ENCODE measurements around the gene SOD2.
"Not testable (repeated sequence)": the region's sequence is repeated elsewhere in the genome, so short reads cannot be mapped to it uniquely, and the experiment has no call there.

Gene SOD2

GRCh38 chr6:159693128-159693893 lies at the start of gene SOD2:
Gene SOD2 (minus strand): TSS chr6:159693241. CDS start chr6:159693167, 74 bp downstream.
- peak; percentile 56 to 76 (median 65) for DNase-seq (ENCODE audit: low read depth in 4 of 4, low spot score in 1 of 4)

DNA sequence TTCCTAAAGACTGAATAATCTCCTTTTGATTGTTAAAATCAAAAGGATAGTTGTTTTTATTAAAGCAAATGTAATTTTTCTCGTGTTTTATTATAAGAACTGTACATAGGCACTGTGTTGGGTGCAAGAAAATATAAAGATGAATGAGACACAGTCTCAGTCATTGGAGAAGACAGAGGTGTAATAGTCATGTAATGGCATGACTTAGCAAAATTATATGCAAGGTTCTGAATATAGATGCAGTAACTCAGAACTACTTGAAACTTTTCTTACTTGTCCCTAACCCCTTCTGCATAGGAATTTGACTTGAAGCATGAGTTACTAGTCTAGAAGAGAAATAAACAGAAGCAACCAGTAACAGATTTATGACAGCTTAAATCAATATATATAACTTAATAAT lies 49.1 kb upstream of the SOD2 start:
- DNase-seq (ENCODE audit: low read depth in 4 of 4, low spot score in 1 of 4): no peak

GRCh38 chr6:159739341-159739740 lies 46.3 kb upstream of the SOD2 start:
- DNase-seq (ENCODE audit: low read depth in 4 of 4, low spot score in 1 of 4): no peak

DNA sequence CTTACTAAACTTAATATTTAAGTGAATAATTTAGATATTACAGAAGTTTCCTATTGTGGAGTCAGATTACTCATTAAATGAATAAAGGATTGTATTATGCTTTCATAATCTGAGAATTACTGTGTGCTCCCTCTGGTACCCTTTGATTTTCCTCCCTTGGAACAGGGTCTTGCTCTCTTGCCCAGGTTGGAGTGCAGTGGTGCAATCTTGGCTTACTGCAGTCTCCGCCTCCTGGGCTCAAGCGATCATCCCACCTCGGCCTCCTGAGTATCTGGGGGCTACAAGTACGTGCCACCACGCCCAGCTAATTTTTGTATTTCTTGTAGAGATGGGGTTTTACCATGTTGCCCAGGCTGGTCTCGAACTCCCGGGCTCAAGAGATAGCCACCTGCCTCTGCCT lies 43.9 kb upstream of the SOD2 start:
- DNase-seq (ENCODE audit: low read depth in 4 of 4, low spot score in 1 of 4): no peak

DNA sequence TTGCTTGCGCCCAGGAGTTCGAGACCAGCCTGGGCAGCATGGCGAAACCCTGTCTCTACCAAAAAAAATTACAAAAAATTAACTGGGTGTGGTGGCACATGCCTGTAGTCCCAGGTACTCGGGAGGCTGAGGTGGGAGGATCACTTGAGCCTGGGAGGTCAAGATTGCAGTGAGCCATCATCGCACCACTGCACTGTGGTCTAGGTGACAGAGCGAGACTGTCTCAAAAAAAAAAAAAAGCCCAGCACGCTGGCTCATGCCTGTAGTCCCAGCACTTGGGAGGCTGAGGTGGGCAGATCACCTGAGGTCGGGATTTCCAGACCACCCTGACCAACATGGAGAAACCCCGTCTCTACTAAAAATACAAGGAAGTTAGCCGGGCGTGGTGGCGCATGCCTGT lies 40.4 kb upstream of the SOD2 start:
- not testable (repeated sequence) for DNase-seq (ENCODE audit: low read depth in 4 of 4, low spot score in 1 of 4)

DNA sequence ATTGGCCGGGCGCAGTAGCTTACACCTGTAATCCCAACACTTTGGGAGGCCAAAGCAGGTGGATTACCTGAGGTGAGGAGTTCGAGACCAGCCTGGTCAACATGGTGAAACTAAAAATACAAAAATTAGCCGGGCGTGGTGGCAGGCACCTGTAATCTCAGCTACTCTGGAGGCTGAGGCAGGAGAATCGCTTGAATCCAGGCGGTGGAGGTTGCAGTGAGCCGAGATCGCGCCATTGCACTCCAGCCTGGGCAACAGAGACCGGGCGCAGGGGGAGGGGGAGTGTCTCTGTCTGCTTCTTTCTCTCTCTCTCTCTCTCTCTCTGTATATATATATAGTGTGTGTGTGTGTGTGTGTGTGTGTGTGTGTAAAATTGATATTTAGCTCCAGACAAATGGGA lies 39.5 kb upstream of the SOD2 start:
- not testable (repeated sequence) for DNase-seq (ENCODE audit: low read depth in 4 of 4, low spot score in 1 of 4)

- DNase-seq (ENCODE audit: low read depth in 4 of 4, low spot score in 1 of 4): no peak
Measured at GRCh38 chr6:159730332-159730676, 37.3 kb upstream of the SOD2 start.

DNA sequence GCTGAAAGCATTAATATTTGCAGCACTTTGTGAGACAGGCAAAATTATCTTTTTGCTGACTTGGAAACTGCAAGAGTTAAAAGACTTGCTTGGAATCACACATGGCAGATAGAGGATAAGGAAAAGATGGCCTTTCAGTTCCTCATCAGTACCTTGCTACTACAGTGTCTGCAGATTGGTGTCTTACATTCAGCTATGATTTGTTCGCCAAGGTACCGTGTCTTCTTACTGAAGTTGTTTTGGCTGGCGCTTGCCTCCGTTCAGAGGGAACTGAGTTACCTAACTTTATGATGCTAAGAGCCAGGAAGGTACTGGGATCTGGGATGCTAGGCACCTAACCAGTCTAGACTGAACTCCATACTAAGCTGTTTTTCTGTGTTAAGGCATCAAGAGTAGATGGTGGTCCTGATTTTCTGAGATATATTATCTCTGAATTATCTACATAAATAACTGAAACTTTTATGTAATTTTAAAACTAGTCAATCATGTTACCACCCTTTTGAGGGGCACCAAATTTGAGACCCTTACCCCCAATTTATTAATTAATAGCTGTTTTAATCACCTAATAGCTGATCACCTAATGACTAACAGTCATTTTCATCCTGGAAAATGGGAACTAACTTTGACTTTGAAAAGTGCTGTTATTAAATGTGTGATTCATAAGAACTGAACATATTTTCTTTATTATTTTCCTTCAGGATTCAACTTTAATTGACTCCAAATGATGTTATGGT lies 36.7 kb upstream of the SOD2 start:
- no peak for DNase-seq (ENCODE audit: low read depth in 4 of 4, low spot score in 1 of 4)

GRCh38 chr6:159728531-159728964 lies 35.5 kb upstream of the SOD2 start:
- DNase-seq (ENCODE audit: low read depth in 4 of 4, low spot score in 1 of 4): no peak

DNA sequence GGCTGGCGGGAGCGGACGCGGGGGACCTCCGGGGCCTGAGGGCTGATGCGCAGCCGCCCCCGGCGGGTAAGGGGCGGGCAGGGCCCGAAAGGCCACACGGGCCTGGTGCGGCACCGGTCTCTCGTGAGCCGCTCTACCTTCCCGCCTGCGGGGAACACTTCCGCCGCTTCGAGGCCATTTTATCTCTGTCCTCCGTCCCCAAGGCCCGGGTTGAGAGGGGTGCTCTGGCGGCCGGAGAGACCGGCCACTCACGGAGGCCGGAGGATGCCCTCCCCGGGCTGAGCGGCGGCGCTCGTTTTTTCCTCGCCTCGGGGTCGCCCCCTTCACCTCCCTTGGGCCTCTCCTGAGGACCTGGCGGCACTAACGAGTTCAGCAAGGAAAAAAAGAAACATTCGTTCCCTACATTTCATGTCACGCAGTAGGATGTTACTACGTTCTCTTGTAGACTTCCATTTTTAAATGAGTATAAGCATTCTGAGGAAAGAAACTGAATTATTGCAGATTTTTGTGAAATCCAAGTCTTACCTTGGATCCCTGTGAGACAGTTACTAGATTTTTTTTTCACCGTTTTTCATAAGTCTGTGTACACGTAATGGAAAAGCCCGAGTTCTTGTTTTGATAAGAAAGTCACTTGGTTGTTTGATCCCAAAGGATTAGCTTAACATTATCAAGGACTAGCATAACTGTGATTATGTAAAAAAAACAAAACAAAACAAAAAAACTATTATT lies 34.8 kb upstream of the SOD2 start:
- peak in 2 of 4 experiments; percentile 23 to 33 for DNase-seq (ENCODE audit: low read depth in 4 of 4, low spot score in 1 of 4)

DNA sequence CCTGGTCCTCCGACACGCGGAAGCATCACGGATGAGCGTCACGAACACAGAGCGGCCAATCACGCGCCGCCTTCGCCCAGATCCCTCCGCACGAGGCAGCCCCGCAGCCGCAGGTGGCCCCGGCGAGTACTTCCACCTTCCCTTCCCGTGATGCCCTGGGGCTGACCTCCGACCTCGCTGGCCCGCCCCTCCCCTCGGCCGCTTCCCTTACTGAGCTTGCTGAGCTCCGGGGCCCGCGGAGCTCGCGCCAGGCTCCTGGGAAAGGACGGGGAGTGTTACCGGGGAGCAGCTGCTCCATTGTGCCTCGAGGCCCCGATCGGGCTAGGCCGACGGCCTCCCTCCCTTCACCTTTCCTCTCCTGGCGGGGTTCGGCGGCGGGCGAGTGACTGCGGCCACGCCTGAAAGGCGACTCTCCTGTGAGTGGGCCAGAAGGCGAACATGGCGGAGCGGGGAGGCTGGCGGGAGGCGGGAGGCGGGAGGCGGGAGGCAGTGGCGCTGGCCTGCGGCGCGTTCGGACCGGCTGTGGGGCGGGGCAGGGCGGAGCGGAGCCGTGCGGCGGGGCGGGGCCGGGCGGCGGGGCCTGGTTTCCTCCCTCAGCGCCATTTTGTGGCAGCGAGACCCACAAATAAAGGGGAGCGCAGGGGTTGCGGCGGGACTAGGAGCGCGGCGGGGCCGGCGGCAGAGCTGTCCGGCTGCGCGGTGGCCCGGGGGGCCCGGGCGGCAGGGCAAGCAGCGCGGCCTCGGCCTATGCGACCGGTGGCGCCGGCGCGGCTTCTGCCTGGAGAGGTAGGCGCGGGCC lies 34.1 kb upstream of the SOD2 start, which contains the start of gene WTAP:
Gene WTAP (plus strand): TSS at position 589 of the 799 bp plus-strand sequence. CDS start 8,760 bp downstream, outside the sequence.
- DNase-seq (ENCODE audit: low read depth in 4 of 4, low spot score in 1 of 4): peak; percentile 89 to 96 (median 94)

DNA sequence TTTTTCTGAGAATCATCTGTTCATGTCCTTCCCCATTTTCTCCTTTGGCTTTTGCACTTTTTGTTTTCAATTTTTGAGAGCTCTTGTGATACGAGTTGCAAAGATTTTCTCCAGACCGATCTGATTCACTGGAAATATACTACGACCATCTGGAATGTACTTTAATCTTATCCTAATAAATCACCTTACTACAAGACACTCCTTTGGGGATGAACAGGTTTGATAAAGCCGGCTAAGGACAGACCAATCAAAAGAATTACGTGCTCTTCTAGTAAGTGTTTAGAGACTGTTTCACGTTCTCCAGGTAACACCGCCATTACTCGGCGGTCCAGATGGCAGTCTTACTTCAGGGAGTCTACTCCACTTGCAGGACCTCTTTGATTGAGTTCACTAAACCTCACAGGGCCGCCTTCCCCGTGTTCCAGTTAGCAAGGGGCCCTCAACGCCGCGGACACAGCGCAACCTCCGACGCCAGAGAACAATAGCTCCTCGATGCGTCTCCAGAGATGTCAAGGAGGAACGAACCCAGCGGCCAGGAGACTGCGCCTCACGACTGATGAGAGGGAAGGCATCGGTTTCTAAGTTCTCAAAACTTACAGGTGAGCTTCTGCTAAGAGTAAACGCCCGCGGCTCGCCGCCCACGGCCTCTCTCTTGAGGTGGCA lies 33.3 kb upstream of the SOD2 start:
- no peak for DNase-seq (ENCODE audit: low read depth in 4 of 4, low spot score in 1 of 4)

DNA sequence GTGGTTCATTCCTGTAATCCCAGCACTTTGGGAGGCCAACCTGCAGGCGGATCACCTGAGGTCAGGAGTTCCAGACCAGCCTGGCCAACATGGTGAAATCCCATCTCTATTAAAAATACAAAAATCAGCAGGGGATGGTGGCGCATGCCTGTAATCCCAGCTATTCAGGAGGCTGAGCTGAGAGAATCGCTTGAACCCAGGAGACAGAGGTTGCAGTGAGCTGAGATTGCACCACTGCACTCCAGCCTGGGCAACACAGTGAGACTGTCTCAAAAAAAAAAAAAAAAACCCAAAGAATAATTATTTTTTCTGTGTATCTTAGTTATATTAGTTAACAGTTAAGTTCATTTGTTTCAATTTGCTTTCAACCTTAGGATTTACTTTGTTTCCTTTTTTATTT lies 32.2 kb upstream of the SOD2 start:
- not testable (repeated sequence) for DNase-seq (ENCODE audit: low read depth in 4 of 4, low spot score in 1 of 4)

- DNase-seq (ENCODE audit: low read depth in 4 of 4, low spot score in 1 of 4): no peak
Measured at GRCh38 chr6:159724778-159725177, 31.7 kb upstream of the SOD2 start.

DNA sequence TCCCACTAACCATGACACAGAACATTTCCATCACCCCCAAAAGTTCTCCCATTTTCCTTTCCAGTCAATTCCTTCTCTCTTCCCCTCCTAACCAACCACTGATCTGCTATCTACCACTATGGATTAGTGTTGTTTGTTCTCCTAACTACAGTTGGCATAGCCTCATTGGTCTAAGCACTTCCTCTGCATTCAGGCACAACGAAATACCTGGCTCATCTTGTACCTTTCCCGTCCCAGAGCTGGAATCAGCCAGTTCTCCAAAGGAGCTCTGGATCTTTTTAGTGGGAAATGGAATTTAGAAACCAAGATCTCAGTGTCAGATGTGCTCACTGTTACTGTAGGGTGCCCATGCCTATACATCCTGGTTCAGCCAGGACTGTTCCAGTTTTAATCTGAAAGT lies 30.2 kb upstream of the SOD2 start:
- DNase-seq (ENCODE audit: low read depth in 4 of 4, low spot score in 1 of 4): no peak

DNA sequence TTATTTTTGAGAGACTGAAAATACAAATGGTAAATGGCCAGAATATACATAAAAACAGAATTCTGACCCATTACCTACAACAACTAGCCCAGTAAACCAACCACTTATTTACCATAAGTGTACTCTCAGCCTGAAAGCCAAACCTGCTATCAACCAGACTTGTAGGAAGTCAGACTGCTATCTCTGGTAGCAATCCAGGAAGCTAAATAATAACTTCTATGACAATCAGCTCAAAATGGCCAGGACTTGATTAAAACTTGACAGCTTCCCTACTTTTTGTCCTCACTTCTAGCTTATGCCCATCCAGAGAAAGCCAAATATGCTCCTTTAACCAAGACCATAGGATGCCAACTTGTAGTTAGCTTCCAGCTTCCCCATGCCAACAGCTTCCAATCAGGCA lies 29.6 kb upstream of the SOD2 start:
- DNase-seq (ENCODE audit: low read depth in 4 of 4, low spot score in 1 of 4): no peak

- DNase-seq (ENCODE audit: low read depth in 4 of 4, low spot score in 1 of 4): not testable (repeated sequence)
Measured at GRCh38 chr6:159721981-159722380, 28.9 kb upstream of the SOD2 start.

GRCh38 chr6:159720708-159721107 lies 27.7 kb upstream of the SOD2 start:
- peak in 2 of 4 experiments; percentile 6 to 20 for DNase-seq (ENCODE audit: low read depth in 4 of 4, low spot score in 1 of 4)

GRCh38 chr6:159719287-159719686 lies 26.2 kb upstream of the SOD2 start:
- no peak for DNase-seq (ENCODE audit: low read depth in 4 of 4, low spot score in 1 of 4)

- DNase-seq (ENCODE audit: low read depth in 4 of 4, low spot score in 1 of 4): no peak
Measured at GRCh38 chr6:159718634-159719033, 25.6 kb upstream of the SOD2 start.

All from stimulated activated CD4-positive, alpha-beta T cell treated with anti-CD3 and anti-CD28 coated beads, Interleukin-1b, Interleukin-23, amount 100 ng/mL, for 24 hours (primary cell).